Activated T-cell treated with anti-CD3 and anti-CD28 coated beads, Interleukin-2, amount 50 U/mL, for 48 hours (primary cell): ENCODE results near the gene FRY.
A peak's percentile ranks its signal among the peaks of the same experiment; 100 is the strongest.

Source experiments
- DNase-seq, 2 experiments: peaks; one replicate each; pipeline ENCODE4 v3.0.0-alpha.2; 2020

The FRY gene

DNA sequence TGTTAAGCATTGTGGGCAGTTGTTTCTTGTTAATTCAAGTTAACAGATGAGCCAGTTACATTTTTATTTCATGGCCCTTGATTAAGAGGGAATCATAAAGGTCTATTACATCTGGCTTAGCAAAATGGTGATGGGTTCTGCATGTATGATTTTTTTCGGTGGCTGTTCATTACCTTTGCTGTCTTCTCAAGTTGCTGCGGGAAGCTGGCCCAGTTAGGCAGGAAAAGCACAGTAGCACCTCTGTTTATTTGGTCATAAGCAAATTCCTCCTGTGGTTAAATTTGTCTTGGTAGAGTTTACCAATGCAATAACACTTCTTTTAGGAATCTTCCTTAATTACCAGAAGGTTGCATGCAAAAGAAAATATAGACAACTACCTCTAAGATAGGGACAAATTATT lies 104.5 kb downstream of the FRY start:
- no peak for DNase-seq

DNA sequence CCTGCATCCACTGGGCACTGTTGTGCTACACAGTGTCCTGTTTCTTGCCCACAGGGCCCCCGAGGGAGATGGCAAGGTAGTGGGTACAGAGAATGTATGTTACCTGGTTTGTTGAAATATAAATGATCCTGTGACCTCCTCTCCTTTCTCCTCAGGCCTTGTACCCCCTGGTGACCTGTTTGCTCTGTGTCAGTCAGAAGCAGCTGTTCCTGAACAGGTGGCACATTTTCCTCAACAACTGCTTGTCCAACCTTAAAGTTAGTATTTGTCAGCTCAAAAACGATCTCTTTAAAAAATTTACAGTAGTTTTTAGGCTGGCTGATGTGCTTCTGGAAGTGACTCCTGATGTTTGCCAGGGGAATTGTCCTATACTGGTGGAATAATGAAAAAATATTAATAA lies 105.1 kb downstream of the FRY start:
- DNase-seq, result no peak

GRCh38 chr13:32139251-32139650 lies 107.7 kb downstream of the FRY start:
- no peak for DNase-seq

DNA sequence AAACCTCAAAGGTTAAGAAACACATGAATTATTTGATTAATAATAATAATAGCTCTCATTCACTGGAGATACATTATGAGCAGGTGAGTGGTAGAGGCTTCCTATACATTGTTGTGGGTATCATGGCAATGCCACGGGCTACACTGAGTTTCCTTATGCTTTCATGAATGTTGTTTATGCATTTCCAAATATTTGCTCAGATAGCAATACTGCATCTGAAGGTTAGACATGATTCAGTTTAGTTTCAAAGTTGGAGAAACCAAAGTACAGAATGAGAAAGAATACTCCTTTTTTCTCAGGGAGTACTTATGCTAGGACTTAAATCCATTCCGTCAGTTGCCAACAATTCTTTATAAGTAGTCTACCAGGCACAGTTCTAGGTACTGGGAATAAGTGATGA lies 108.5 kb downstream of the FRY start:
- no peak for DNase-seq

DNA sequence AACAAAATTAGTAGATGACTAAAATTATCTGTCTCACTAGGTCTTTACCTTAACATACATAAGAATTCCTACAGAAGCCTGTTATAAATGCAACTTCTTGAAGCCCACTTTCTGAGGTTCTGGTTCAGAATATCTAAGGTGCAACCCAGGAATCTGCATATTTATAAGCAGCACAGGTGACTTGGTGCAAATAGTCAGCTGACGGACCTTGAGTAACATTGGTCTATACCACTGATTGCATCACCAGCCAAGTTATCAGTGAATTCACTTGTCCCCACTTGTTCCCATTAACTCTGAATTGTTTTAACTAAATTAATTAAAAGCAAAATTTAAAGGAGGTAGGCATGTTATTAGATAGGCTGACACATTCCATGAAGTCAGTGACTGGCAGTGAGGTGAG lies 109.9 kb downstream of the FRY start:
- no peak for DNase-seq

GRCh38 chr13:32142115-32142514 lies 110.5 kb downstream of the FRY start:
- DNase-seq, result no peak

DNA sequence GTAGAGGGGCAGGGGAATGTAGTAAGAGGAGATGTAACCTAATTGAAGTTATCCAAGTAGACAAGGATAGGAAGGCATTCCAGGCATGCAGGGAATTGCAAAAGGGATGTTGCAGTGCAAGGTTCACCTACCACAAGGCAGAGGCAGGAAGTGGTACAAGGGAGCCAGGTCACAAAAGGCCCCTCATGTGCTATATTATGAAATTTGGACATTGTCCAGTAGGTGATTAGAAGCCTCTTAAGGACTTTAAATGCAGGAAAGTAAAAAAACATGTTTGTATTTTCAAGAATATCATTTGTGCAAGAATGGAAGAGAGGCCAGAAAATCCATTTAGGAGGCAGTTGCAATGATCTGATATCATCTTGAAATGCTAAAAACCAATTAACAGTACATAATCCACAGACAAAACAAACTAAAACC lies 111.4 kb downstream of the FRY start:
- DNase-seq, result no peak

DNA sequence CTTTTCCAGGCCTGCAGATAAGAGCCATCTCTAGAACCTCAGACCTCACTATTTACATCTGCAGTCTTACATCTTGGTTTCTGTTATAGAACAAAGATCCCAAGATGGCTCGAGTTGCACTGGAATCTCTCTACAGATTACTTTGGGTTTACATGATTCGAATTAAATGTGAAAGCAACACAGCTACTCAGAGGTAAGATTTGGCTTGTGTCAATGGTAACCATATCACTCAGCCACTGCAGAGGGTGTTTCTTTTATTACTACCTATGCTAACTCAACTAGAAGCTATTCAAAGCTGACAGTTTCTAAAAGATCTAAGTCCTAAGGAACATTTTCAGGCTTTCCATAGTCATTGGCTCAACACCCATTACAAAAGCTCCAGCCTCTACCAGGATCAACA lies 115.6 kb downstream of the FRY start:
- DNase-seq, result no peak

- no peak for DNase-seq
These were observed 116.4 kb downstream of the FRY start for GRCh38 chr13:32147976-32148375.

DNA sequence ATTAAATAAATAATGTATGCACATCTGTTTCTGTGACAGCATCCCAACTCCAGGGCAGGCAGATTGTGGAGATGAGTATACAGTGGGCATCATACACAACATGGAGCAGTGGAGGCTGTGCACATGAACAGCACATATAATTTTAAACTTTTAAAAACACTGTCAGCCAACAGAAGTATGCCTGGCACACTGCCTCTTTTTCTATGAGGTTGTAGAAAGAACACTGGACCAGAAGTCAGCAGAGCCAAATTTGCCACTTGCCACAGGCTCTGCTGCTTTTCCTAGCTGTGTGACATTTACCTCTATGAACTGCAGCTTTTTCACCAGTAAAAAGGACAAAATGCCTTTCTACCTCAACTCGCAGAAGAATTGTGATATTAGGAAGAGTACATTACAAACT lies 118.7 kb downstream of the FRY start:
- DNase-seq, result no peak

DNA sequence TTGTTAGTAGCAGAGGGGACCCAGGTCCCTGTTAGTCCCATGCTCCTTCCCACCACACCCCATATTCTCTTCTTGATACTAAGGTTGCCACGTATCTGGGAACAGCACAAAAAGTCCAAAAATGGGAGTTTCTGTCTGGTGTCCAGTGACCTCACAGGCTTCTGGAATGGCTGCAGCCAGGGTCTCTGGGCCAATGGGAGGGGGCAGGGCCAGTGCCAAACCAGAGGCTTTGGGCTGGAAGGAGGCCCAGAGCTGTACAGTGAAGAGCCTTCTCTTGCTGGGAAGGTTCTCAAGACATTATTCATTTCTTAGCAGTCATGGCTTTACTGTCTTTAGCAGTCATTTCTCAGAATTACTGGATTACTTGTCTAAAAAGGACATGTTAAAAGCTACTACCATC lies 119.2 kb downstream of the FRY start:
- no peak for DNase-seq

DNA sequence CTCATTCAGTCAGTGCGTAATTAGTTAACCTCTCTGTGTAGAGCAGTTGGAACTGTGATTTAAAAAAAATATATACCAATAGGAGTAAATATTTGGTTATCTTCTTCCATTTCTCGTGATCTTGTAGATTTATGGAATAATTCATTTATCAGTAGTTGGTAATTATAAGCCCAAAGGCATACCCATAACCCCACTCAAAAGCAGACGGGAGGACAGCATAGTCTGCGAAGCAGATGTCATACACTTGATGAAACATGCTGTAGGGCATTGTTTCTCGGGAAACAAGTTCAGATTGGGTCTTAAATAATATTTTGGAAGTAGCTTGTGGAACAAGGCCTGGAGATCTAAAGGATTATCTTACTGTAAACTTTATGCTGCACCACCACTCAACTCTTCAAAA lies 119.7 kb downstream of the FRY start:
- DNase-seq, result no peak

GRCh38 chr13:32153056-32153455 lies 121.5 kb downstream of the FRY start:
- no peak for DNase-seq

DNA sequence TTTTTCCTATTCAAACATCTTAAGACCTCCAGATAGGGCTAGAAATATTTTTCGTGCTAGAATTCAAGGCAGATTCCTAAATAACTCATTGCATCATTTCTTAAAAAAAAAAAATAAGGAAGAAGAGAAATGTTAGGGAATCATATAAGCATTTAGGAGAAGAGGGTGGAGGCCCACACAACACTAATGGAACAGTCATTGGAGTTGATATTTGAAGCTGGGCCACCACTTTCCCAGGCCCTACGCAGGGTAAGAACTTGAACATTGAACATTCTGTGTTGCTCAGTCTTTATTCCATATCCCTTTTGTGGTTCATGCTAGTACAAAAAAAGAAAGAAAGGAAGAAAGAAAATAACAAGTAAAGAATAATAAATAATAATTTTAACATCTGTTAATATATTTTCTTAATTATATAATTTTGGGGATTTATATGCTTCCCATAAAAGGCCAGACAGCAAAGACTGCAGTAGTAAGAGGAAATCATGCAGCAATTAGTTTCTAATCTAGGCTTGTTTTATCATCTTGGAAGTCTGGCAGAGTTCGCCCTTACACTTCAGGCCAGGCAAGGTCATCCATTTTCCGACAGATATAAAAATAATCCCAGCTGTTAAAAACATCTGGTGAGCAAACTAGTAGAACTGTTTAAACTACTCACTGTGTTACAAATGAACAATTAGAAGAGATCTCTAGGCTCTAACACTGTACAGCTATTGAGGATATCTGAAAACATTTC lies 127.7 kb downstream of the FRY start:
- no peak for DNase-seq

GRCh38 chr13:32162395-32163005 lies 130.9 kb downstream of the FRY start:
- DNase-seq, result no peak

DNA sequence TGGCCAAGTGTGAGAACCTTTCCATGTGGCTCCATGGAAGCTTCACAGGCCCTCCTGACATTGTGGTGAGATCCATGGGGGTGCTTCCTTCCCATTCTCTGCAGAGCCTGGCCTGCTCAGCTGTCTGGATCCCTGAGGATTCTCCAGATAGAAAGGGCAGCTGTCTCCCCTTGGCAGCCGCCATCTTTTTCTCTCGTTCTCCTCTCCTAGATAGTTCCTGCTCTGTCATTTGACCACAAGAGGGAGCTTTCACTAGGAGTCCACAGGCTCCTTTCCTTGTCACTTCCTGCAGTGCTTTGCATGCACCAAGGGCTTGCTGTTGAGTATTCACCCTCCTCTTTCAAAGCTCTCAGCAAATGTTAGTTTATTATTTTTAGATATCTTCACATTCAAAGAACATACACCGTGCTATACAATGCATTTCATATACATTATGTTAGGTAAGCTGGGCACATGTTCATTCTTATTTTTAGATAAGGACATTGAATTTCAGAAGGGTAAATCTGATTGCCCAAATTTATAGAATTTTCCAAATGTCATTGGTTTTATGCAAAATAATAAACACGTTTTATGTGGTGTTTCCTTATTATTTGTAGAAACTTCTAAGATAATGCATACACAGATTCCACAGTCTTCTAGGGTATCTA lies 133.2 kb downstream of the FRY start:
- DNase-seq, result peak; percentile 22 to 30

DNA sequence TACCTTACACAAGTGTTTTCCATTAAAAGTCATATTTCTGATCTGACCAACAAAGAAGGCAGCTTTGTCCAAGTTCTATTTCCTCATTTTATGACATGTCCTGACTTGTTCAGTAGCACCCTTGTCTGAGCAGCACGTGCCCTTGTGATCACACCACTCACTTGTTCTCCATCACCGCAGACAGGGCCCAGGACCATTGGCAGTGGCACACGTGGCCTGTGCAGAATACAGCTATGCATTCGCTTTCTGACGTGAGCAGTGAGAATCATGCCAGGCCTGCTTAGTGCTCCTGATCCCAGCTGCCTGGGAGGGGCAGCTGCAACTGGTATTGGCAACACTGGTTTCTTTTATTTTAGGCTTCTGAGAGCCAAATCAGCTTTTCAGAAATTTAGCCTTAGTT lies 134.2 kb downstream of the FRY start:
- DNase-seq, result no peak

DNA sequence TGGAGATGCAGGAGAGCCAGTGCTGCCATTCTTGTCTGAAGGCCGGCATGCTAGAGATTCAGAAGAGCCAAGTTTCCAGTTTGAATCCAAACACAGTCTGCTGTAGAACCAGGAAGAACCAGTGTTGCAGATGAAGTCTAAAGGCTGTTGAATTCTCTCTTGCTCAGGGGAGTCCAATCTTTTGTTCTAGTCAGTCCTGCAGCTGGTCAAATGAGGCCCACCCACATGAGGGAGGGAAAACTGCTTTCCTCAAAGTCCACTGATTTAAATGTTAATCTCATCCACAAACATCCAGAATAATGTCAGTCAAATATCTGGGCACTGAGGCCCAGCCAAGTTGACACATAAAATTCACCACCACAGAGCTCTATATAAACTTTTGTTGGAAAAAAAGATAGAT lies 136.6 kb downstream of the FRY start:
- no peak for DNase-seq

DNA sequence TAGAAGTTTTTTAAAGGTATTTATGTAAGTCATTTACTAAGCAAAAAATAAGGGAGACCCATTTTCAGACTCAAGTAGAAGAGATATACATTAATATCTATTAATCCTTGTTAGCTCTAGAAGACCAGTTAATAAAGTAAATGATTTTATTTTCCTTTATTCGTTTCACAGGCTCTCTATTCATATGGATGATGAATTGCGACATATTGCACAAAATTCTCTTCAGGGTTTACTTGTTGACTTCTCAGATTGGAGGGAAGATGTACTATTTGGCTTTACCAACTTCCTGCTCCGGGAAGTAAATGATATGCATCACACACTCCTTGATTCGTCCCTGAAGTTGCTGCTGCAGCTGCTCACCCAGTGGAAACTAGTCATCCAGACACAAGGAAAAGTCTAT lies 139.3 kb downstream of the FRY start:
- DNase-seq, result no peak

GRCh38 chr13:32173881-32174280 lies 142.3 kb downstream of the FRY start:
- no peak for DNase-seq

DNA sequence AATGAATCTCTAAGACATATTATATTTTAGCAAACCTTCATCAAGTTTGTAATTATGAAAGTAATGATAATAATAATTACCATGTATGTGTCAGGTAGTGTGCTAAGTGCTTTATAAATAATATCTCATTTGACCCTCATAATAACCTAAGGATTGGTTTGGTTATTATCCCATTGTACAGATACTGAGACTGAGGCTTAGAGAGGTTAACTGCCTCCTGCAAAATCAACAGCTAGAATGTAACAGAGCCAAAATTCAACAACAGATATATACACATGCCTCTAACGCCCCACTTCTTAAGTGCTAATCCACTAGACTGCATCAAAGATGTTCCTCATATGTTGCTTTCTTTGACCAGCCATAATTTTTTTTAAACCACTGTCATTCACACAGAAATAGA lies 142.8 kb downstream of the FRY start:
- no peak for DNase-seq

- no peak for DNase-seq
These were observed 143.7 kb downstream of the FRY start for GRCh38 chr13:32175307-32175706.

DNA sequence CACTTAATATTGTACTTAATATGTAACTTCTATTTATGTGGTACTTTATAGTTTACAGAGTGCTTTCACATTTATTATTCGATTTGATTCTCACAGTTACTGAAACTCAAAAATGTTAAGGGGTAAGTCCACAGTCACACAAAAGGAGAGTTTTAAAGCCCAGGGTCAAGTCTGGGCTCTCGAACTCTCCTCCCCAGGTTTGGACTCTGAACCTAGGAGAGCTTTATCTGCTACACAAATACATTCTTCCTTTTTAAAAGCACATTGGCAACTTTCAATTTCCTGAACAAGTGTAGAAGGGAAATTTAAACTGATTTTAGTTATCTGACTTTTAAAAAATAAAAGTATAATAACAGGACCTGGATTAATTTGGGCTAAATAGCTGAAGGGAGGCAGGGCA lies 144.4 kb downstream of the FRY start:
- no peak for DNase-seq

DNA sequence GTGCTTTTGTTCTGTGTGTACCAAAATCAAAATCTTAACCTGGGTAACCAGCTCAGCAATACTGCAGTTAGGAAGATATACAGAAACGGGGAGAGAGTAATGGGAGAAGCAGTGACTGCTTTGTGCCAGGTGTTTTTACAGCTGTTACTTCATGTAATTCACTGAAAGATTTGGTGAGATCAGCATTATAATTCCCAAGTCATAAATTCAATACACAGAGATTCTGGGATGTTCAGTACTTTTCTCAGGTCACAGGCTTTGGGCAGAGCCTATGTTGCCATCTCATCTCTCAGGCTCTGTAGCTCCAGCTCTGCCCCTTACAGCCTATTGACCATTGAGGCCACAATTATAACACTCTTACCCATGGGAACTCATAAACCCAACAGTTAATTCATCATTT lies 145.1 kb downstream of the FRY start:
- DNase-seq, result no peak

DNA sequence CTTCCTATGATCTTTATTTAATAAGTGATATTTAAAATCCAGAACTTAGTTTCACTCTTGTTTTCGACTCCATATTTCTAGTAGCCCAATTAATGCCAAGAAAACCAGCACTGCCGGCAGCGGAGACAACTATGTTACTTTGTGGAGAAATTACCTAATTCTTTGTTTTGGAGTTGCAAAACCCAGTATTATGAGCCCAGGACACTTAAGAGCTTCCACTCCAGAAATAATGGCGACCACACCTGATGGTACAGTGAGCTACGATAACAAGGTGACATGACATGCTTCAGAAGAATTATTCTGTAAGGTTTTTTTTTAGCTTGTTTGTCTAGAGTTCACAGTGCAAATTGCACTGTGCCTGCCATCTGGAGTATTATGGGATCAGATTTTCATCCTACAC lies 147.2 kb downstream of the FRY start:
- no peak for DNase-seq
